Measurements from ENCODE around the gene SUCNR1.

GRCh38 chr3:151923901-151924300, 50.5 kb downstream of the SUCNR1 start:
- no peak for TF ChIP-seq CTCF (IDR thresholded peaks at IDR 0.05)
- no peak for TF ChIP-seq EZH2 (IDR thresholded peaks at IDR 0.05; ENCODE audit: borderline replicate concordance, insufficient read depth, low read depth, low read length, poor library complexity, severe bottlenecking)
